Measurements from ENCODE around the gene BEND6. TPM values are rescaled to one million over a fixed set of nuclear protein-coding genes. Genes with fewer than 3 reads are reported as not detected.

BEND6 gene
- total and polyA plus RNA-seq, 2 of the 13 experiments (the other 11 are each of a cell fraction or from before 2014, with no cell fraction given) = 0.20 to 0.21 TPM

GRCh38 chr6:56955171-56956155, 556 bp downstream of the BEND6 start (continued):
- TF ChIP-seq DBP (CRISPR knock-in tag; IDR thresholded peaks at IDR 0.05; ENCODE audit: not compliant biosample characterization) = no peak
- TF ChIP-seq BCLAF1 (IDR thresholded peaks at IDR 0.05) = no peak
- no peak for TF ChIP-seq GPN1 (CRISPR knock-in tag; IDR thresholded peaks at IDR 0.05; ENCODE audit: borderline replicate concordance)
- TF ChIP-seq NFE2 (CRISPR knock-in tag; IDR thresholded peaks at IDR 0.05) = no peak
- no peak for TF ChIP-seq ZXDC (CRISPR knock-in tag; IDR thresholded peaks at IDR 0.05)
- no peak; the same call in 1 of the 2 replicates for TF ChIP-seq ZFP82 (CRISPR knock-in tag; IDR thresholded peaks at IDR 0.05; ENCODE audit: borderline replicate concordance)
- no peak for TF ChIP-seq FOXJ3 (CRISPR knock-in tag; IDR thresholded peaks at IDR 0.05; ENCODE audit: borderline replicate concordance)
- 0 out of 2 replicates have a peak, but pooled peaks have one; percentile 52 for TF ChIP-seq CCDC6 (CRISPR knock-in tag; IDR thresholded peaks at IDR 0.05)
- TF ChIP-seq JUND (CRISPR knock-in tag; IDR thresholded peaks at IDR 0.05) = no peak
- 0 out of 2 replicates have a peak, but pooled peaks have one; percentile 42 for TF ChIP-seq ZSCAN20 (CRISPR knock-in tag; IDR thresholded peaks at IDR 0.05; ENCODE audit: borderline replicate concordance)
- TF ChIP-seq SIX4 (CRISPR knock-in tag; IDR thresholded peaks at IDR 0.05) = no peak
- TF ChIP-seq ZNF563 (CRISPR knock-in tag; IDR thresholded peaks at IDR 0.05) = no peak
- no peak; the same call in 1 of the 2 replicates for TF ChIP-seq MTF2 (CRISPR knock-in tag; IDR thresholded peaks at IDR 0.05; ENCODE audit: borderline replicate concordance)
- no peak for TF ChIP-seq SIX1 (CRISPR knock-in tag; IDR thresholded peaks at IDR 0.05; ENCODE audit: borderline replicate concordance)
- TF ChIP-seq RNF219 (CRISPR knock-in tag; IDR thresholded peaks at IDR 0.05) = peak; percentile 94
- no peak for TF ChIP-seq ZSCAN9 (CRISPR knock-in tag; IDR thresholded peaks at IDR 0.05; ENCODE audit: borderline replicate concordance)
- no peak for TF ChIP-seq ZNF101 (CRISPR knock-in tag; IDR thresholded peaks at IDR 0.05; ENCODE audit: borderline replicate concordance, low read depth)
- no peak for TF ChIP-seq REL (CRISPR knock-in tag; conservative IDR thresholded peaks at IDR 0.05)
- TF ChIP-seq ZSCAN22 (CRISPR knock-in tag; IDR thresholded peaks at IDR 0.05) = no peak
- TF ChIP-seq ZBTB7A (CRISPR knock-in tag; IDR thresholded peaks at IDR 0.05) = no peak
